Gastrocnemius medialis (tissue), 4 donors: ENCODE measurements around the gene WASL. TPM values are rescaled to one million over a fixed set of nuclear protein-coding genes. Genes with fewer than 3 reads are reported as not detected.
A peak's percentile ranks its signal among the peaks of the same experiment; 100 is the strongest.

Experiments
- ATAC-seq, 2 donors: fragments of 150-250 bp; one replicate each; pipeline ENCODE4 v1.9.1; 2016
- DNase-seq, 2 donors: peaks; one replicate each; pipeline ENCODE4 v3.0.0-alpha.2; 2019
- H3K27ac ChIP-seq, 4 donors: fragments of 200-600 bp; sonication (generic); 1 replicate in 1 of 4; 2 replicates in 3 of 4; pipeline ENCODE4 v1.5.1; 2016 to 2018; ENCODE audit warnings: mild to moderate bottlenecking in 2 of 4, moderate library complexity in 1 of 4
- H3K27me3 ChIP-seq, 3 donors: fragments of 200-600 bp; sonication (generic) in 2 of 3; 1 replicate in 1 of 3; 2 replicates in 2 of 3; pipeline versions ENCODE4 v1.5.1 to v1.6.0; 2016 to 2019; ENCODE audit warnings: mild to moderate bottlenecking in 1 of 3, moderate library complexity in 1 of 3
- H3K36me3 ChIP-seq, 2 donors: fragments of 200-600 bp; sonication (generic) in 1 of 2; one replicate each; pipeline ENCODE4 v1.5.1; 2017 to 2018
- H3K4me1 ChIP-seq, 2 donors: fragments of 200-600 bp; sonication (generic) in 1 of 2; one replicate each; pipeline ENCODE4 v1.5.1; 2016 to 2017; ENCODE audit warnings: mild to moderate bottlenecking in 2 of 2
- H3K4me3 ChIP-seq, 4 donors: fragments of 200-600 bp; sonication (generic) in 3 of 4; 1 replicate in 1 of 4; 2 replicates in 3 of 4; pipeline ENCODE4 v1.5.1; 2016 to 2019; ENCODE audit warnings: mild to moderate bottlenecking in 2 of 4
- H3K9me3 ChIP-seq, 3 donors: fragments of 200-600 bp; sonication (generic) in 2 of 3; 1 replicate in 1 of 3; 2 replicates in 2 of 3; pipeline ENCODE4 v1.5.1; 2016 to 2019
- CTCF ChIP-seq, 5 experiments: fragments of 450-650 bp in 3 of 5; fragments of 200-600 bp in 2 of 5; sonication (generic) in 2 of 5; IDR thresholded peaks in 4 of 5; conservative IDR thresholded peaks in 1 of 5; 1 replicate in 4 of 5; 2 replicates in 1 of 5; pipeline ENCODE4 v1.5.1; 2016 to 2019; ENCODE audit warnings: antibody characterized with exemption in 5 of 5, mild to moderate bottlenecking in 3 of 5, moderate library complexity in 3 of 5
- POLR2A ChIP-seq, 2 donors: fragments of 450-650 bp; IDR thresholded peaks; one replicate each; pipeline ENCODE4 v1.6.1; 2017; ENCODE audit warnings: antibody characterized with exemption in 2 of 2, mild to moderate bottlenecking in 2 of 2, moderate library complexity in 2 of 2
- in situ Hi-C, 4 donors: fragments of 200-750 bp; cut with MboI; loops; one replicate each; pipeline versions ENCODE4 v1.15.0 to v1.8.0; 2017; ENCODE audit warnings: low sequenced_read_pairs in 4 of 4
- intact Hi-C: fragments of 100-400 bp; cut with DNase I; formaldehyde crosslinking; loops from one replicate; pipeline ENCODE4 v1.15.1; 2023; ENCODE audit warnings: low total_unique reads
- total RNA-seq, 4 donors: library from RNA; depleted of rRNA; stranded (reverse); fragments of >200 nt; gene quantifications; one replicate each; pipeline versions ENCODE4 v1.1.0 to v1.2.3, GENCODE V29; 2016

WASL gene
- total RNA-seq, 4 donors from 2014 or later, result 29.0 to 40.4 (median 33.0) TPM

- in situ Hi-C loops, result no loop called here
- no peak for TF ChIP-seq POLR2A (IDR thresholded peaks at IDR 0.05)
- no peak for TF ChIP-seq CTCF (IDR thresholded peaks at IDR 0.05 in 4 of 5, conservative IDR thresholded peaks at IDR 0.05 in 1 of 5)
- Histone ChIP-seq H3K36me3 (no peaks in the 10 kb centered on the region), H3K27me3 (no peaks in the 10 kb centered on the region), H3K27ac (peak overlapping the region; percentile 82 to 96 (median 87)), H3K9me3 (no peaks in the 10 kb centered on the region), H3K4me1 (peaks cover 67 to 74% of the 10 kb centered on the region in 2 donors), H3K4me3 (peak overlapping the region in 3 of 4 donors; percentile 24 to 46 (median 31))
- DNase-seq (peak; percentile 84 to 85), ATAC-seq (peak; percentile 76 to 86)
- intact Hi-C loops, result no loop called here
Observed at GRCh38 chr7:123645516-123645915, 103.3 kb downstream of the WASL start.

GRCh38 chr7:123643495-123644441 lies 105.0 kb downstream of the WASL start:
- Histone ChIP-seq H3K27ac (peak overlapping the region; percentile 82 to 96 (median 87)), H3K27me3 (no peaks in the 10 kb centered on the region), H3K4me1 (peaks cover 69 to 76% of the 10 kb centered on the region in 2 donors), H3K9me3 (no peaks in the 10 kb centered on the region), H3K4me3 (peak overlapping the region; percentile 23 to 46 (median 34)), H3K36me3 (no peaks in the 10 kb centered on the region)
- peak; percentile 74 to 81 for DNase-seq
- ATAC-seq, result peak; percentile 62 to 72
- TF ChIP-seq CTCF (IDR thresholded peaks at IDR 0.05 in 4 of 5, conservative IDR thresholded peaks at IDR 0.05 in 1 of 5) (no peak), POLR2A (IDR thresholded peaks at IDR 0.05) (peak; percentile 51 to 80)
- in situ Hi-C loops (no loop called here), intact Hi-C loops (loop anchor here (2.0 to 5.0 kb wide), 4 partner anchors 13 to 104 kb away; partner anchors contain the start of gene WASL)

GRCh38 chr7:123641901-123642300 lies 106.9 kb downstream of the WASL start:
- in situ Hi-C loops (no loop called here), intact Hi-C loops (loop anchor here (2.0 to 5.0 kb wide), 4 partner anchors 15 to 105 kb away; partner anchors contain the start of gene WASL)
- H3K4me1 ChIP-seq, result peaks cover 72 to 73% of the 10 kb centered on the region in 2 donors
- H3K27ac ChIP-seq, result peak overlapping the region; percentile 82 to 96 (median 87)
- TF ChIP-seq POLR2A (IDR thresholded peaks at IDR 0.05) (peak in 1 of 2 donors; percentile 35), CTCF (IDR thresholded peaks at IDR 0.05 in 4 of 5, conservative IDR thresholded peaks at IDR 0.05 in 1 of 5) (no peak)
- peak; percentile 54 to 70 for DNase-seq
- no peaks in the 10 kb centered on the region for H3K36me3 ChIP-seq
- H3K27me3 ChIP-seq, result no peaks in the 10 kb centered on the region
- H3K4me3 ChIP-seq, result peak overlapping the region in 1 of 4 donors; percentile 7
- no peaks in the 10 kb centered on the region for H3K9me3 ChIP-seq
- peak; percentile 31 to 50 for ATAC-seq

DNA sequence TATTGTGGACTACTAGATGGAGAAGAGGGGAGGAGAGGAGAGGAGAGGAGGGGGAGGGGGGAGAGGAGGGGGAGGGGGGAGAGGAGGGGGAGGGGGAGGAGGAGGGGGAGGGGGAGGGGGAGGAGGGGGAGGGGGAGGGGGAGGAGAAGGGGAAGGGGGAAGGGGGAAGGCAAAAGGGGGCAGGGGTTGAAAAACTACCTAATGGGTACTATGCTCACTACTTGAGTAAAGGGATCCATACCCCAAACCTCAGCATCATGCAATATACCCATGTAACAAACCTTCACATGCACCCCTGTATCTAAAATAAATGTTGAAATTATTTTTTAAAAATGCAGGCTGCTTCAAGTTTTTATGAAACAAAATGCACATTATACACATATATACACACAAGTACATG lies 108.2 kb downstream of the WASL start:
- Histone ChIP-seq H3K9me3 (no peaks in the 10 kb centered on the region), H3K4me3 (no peak overlapping the region), H3K36me3 (no peaks in the 10 kb centered on the region), H3K4me1 (peaks cover 70 to 73% of the 10 kb centered on the region in 2 donors), H3K27me3 (no peaks in the 10 kb centered on the region), H3K27ac (peak overlapping the region; percentile 82 to 96 (median 87))
- ATAC-seq (no peak), DNase-seq (no peak)
- in situ Hi-C loops, result no loop called here
- intact Hi-C loops, result loop anchor here (5.0 kb wide), 1 partner anchor 107 kb away; the partner anchor contains the start of gene WASL
- TF ChIP-seq POLR2A (IDR thresholded peaks at IDR 0.05), result no peak
- TF ChIP-seq CTCF (IDR thresholded peaks at IDR 0.05 in 4 of 5, conservative IDR thresholded peaks at IDR 0.05 in 1 of 5), result no peak
